ENCODE results near the gene ACYP1. TPM values are rescaled to one million over a fixed set of nuclear protein-coding genes. Genes with fewer than 3 reads are reported as not detected.

Gene ACYP1
- total and polyA plus RNA-seq, 2 of the 13 experiments (the other 11 are each of a cell fraction or from before 2014, with no cell fraction given) = 9.7 to 22.4 TPM

DNA sequence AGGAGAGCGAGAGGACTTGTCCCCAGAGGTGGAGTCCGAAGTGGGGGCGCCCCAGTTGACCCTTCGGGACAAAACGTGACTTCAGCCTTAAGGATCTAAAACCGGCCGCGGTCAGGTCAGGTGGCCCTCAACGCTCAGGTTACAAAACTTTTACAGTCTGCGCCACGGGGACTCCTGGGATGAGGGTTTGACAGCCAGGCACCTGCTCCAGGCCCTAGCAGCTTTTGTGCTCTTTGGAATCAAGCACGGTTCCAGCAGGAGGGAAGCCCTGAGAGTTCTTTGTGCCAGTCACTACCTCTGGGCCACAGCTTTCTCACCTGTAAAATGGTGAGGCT, 6.0 kb upstream of the ACYP1 start (continued):
- TF ChIP-seq PBX3 (CRISPR knock-in tag; IDR thresholded peaks at IDR 0.05; ENCODE audit: borderline replicate concordance) (no peak), SSRP1 (CRISPR knock-in tag; IDR thresholded peaks at IDR 0.05) (no peak), RFX3 (CRISPR knock-in tag; IDR thresholded peaks at IDR 0.05) (no peak), ATF7-NPFF (CRISPR knock-in tag; IDR thresholded peaks at IDR 0.05; ENCODE audit: low read depth) (no peak)
- TF ChIP-seq, protein P1, sequence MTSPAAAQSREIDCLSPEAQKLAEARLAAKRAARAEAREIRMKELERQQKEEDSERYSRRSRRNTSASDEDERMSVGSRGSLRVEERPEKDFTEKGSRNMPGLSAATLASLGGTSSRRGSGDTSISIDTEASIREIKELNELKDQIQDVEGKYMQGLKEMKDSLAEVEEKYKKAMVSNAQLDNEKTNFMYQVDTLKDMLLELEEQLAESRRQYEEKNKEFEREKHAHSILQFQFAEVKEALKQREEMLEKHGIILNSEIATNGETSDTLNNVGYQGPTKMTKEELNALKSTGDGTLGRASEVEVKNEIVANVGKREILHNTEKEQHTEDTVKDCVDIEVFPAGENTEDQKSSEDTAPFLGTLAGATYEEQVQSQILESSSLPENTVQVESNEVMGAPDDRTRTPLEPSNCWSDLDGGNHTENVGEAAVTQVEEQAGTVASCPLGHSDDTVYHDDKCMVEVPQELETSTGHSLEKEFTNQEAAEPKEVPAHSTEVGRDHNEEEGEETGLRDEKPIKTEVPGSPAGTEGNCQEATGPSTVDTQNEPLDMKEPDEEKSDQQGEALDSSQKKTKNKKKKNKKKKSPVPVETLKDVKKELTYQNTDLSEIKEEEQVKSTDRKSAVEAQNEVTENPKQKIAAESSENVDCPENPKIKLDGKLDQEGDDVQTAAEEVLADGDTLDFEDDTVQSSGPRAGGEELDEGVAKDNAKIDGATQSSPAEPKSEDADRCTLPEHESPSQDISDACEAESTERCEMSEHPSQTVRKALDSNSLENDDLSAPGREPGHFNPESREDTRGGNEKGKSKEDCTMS (CRISPR knock-in tag; conservative IDR thresholded peaks at IDR 0.05) = no peak

DNA sequence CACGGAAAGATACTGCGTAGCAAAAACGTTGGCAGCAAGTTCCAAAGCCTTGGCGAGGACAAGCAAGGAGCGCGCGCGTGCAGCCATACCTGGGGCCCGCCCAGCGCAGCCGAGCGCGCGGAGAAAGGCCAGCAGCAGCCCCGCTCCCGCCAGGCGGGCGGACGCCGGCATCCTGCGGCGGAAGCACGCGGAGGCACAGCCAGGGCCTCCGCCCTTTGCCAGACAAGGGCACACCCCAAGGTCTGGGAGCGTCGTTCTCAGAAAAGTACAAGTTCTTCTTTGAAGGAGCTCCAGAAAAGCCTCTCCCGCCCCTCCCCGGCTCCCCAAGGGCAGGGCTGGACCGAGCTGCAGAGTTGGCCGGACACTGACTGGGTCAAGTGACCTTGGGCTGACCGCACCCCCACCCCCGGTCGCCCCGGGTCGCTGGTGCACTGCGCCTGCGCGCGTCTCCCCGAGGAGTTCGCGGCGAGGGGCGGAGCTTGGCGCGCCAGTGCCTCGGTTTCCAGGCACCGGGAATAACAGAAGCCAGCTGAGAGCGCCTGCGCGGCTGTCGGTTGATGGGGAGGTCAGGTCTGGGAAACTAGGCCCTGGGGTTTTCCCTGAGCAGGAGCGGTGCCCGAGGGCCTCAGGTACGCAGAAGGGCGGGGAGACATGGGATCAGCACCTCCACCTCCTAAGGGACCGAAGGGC, 5.4 kb upstream of the ACYP1 start, which contains the start of gene ZC2HC1C:
Gene ZC2HC1C (plus strand): TSS at position 521 of the 690 bp plus-strand sequence. CDS start 933 bp downstream, outside the sequence.
- peak within 1 kb of the TSS; percentile 30 for H2AFZ ChIP-seq (ENCODE audit: low read length)
- TF ChIP-seq DNMT1 (CRISPR knock-in tag; IDR thresholded peaks at IDR 0.05) = no peak
- no peak for TF ChIP-seq ZBTB20 (CRISPR knock-in tag; IDR thresholded peaks at IDR 0.05; ENCODE audit: borderline replicate concordance, low read depth)
- no peak for TF ChIP-seq KDM6A (CRISPR knock-in tag; IDR thresholded peaks at IDR 0.05; ENCODE audit: low read depth)
- TF ChIP-seq POGZ (CRISPR knock-in tag; IDR thresholded peaks at IDR 0.05) = peak; percentile 60
- TF ChIP-seq, protein P2, sequence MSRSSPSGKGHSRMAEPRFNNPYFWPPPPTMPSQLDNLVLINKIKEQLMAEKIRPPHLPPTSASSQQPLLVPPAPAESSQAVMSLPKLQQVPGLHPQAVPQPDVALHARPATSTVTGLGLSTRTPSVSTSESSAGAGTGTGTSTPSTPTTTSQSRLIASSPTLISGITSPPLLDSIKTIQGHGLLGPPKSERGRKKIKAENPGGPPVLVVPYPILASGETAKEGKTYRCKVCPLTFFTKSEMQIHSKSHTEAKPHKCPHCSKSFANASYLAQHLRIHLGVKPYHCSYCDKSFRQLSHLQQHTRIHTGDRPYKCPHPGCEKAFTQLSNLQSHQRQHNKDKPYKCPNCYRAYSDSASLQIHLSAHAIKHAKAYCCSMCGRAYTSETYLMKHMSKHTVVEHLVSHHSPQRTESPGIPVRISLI (CRISPR knock-in tag; IDR thresholded peaks at IDR 0.05; ENCODE audit: borderline replicate concordance) = 0 out of 2 replicates have a peak, but pooled peaks have one; percentile 26
- no peak for TF ChIP-seq PRPF4 (IDR thresholded peaks at IDR 0.05; ENCODE audit: low read depth, low read length, poor library complexity, severe bottlenecking)

More for the DNA sequence above, 5.4 kb upstream of the ACYP1 start, which contains the start of gene ZC2HC1C:
- H3K4me2 ChIP-seq (ENCODE audit: low read depth, low read length) = peak within 1 kb of the TSS; percentile 98
- H3K79me2 ChIP-seq (ENCODE audit: insufficient read depth, low read length) = peaks cover 16% of the 10 kb centered on the region
- intact Hi-C loops (cut with micrococcal nuclease; ENCODE audit: unreplicated experiment) = loop anchor here (10.0 kb wide), 1 partner anchor 64 kb away; the partner anchor contains the start of gene EIF2B2
- peak; percentile 86 for ATAC-seq
- H3K9me3 ChIP-seq (ENCODE audit: low read length) = no peaks in the 10 kb centered on the region
- FAIRE-seq = peak; percentile 64
- H3K4me3 ChIP-seq (replicated peaks in 1 of 3; ENCODE audit: insufficient read depth in 1 of 3, low read depth in 2 of 3, low read length in 3 of 3) = peak within 1 kb of the TSS; percentile 67 to 80 (median 68)
- no peaks in the 10 kb centered on the region for H4K20me1 ChIP-seq (ENCODE audit: insufficient read depth, low read length)
- peak; percentile 89 for DNase-seq (ENCODE audit: low spot score)
- H3K27me3 ChIP-seq (ENCODE audit: control insufficient read depth in 1 of 2, insufficient read depth in 2 of 2, low read length in 2 of 2) = no peaks in the 10 kb centered on the region
- in situ Hi-C loops (cut with HindIII; ENCODE audit: extremely low pct_ligation_motif_present, low pct_unique_long_range_greater_than_20kb) = no loop called here
- peaks cover 45% of the 10 kb centered on the region for H3K4me1 ChIP-seq (ENCODE audit: insufficient read depth, low read length)
- no TSS peak for BruUV-seq (replicated peaks)
- no peaks in the 10 kb centered on the region for H3K36me3 ChIP-seq (replicated peaks in 1 of 2; ENCODE audit: control insufficient read depth in 1 of 2, insufficient read depth in 2 of 2, low read length in 2 of 2)
- POLR2A ChIA-PET = interaction anchor here (0.6 to 2.3 kb wide), 25 partner anchors 8 to 1218 kb away, joined by 3 to 14 read pairs (median 4); partner anchors contain the start of genes EIF2B2, MLH3, NEK9 and PGF
- H3K9ac ChIP-seq (ENCODE audit: insufficient read depth, low read depth, low read length) = peak within 1 kb of the TSS; percentile 89
- 0% methylated on average over 2 of the region's 58 CpGs for WGBS (ENCODE audit: low lambda C conversion rate)
- H3K27ac ChIP-seq (ENCODE audit: extremely low read length, insufficient read depth, low read length) = peak within 1 kb of the TSS; percentile 95
- CTCF ChIA-PET (ENCODE audit: low intra/inter-chr PET ratio, low total read pairs) = no interaction called here

All from HepG2 (cell line).